Anterior cingulate cortex (tissue), 58 donors: ENCODE results near the gene MYL12B.

Experiments used
- DNase-seq, 58 donors: peaks; one replicate each; lab custom pipeline; 2025; lab: John Stamatoyannopoulos, UW

MYL12B gene

DNA sequence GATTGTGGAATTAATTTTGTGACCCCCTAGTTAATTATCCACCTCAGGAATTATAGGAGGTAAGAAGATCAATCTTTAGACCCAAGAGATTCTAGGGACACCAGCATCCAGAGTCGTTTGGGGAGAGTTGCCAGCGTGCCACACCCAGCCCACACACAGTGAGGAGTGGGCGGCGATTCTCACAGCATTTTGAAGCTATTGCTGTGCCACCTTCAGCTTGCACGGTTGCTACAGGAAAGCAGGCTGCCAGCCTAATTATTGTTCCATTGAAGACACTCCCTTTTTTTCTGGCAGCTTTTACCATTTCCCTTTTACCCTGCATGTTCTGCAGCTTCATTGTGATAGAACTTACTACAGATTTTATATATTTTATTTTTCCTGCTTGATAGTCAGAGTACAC lies 27.5 kb upstream of the MYL12B start:
- DNase-seq: peak in 3 of 58 donors; percentile 3 to 36 (median 3)

DNA sequence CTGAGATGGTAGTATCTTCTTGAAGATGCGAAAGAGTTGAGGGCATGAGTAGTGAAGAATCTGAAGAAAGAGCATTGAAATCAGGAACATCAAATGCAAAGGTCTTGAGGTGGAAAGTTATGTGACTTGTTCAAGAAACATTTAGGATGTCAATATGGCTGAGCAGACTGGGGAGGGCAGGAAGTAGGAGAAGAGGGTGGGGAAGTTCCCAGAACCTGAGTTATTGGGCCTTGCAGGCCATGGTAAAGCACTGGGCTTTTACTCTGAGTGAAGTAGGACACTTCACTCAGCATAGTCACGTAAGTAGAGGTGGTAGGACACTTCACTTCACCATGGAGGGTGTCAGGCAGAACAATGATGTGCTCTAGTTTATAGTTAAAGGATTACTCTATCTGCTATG lies 26.1 kb upstream of the MYL12B start:
- DNase-seq: no peak

DNA sequence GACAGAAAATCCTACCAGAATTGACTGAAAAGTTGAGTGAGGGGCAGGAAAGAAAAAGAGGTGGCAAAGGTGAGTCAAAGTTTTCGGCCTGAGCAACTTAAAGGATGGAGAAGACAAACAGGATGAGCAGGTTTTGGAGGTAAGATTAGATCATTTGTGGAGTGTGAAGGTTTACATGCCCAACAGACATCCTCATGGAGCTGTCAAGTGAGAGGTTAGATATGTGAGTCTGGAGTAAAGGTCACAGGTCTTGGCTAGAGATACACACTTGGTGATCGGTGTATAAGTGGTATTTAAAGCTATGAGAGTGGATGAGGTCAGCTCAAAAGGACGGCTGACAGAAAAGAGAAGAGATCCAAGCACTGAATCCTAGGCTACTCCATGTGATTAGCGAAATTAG lies 25.5 kb upstream of the MYL12B start:
- no peak for DNase-seq

DNA sequence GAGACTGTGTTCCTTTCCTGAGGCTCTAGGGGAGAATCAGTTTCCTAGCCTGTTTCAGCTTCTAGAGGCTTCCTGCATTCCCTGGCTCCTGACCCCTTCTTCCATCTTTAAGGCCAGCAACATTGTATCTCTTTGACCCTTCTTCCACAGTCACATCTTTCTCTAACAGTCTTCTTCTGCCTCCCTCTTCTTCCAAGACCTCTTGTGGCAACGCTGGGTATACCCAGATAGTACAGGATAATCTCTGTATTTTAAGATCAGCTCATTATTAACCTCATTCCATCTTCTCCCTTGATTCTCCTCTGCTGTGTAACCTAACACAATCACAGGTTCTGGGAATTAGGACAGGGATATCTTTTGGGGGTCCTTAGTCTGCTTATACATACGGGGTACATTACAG lies 23.2 kb upstream of the MYL12B start:
- no peak for DNase-seq

DNA sequence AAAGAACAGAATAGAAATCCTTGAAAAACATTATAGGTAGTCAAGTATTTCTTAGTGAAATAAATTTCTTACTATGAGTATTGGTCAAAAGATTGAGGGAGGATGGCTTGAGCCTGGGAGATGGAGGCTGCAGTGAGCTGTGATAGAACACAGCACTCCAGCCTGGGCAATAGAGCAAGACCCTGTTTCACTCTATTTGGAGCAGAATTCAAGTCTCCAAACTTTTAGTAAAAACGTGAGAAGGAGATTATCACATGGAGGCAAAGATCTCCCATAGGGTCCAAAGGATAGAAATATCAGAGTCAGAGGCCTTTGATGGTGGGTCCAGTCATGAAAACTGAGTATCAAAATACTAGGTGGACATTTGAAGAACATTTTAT lies 16.8 kb upstream of the MYL12B start:
- no peak for DNase-seq

DNA sequence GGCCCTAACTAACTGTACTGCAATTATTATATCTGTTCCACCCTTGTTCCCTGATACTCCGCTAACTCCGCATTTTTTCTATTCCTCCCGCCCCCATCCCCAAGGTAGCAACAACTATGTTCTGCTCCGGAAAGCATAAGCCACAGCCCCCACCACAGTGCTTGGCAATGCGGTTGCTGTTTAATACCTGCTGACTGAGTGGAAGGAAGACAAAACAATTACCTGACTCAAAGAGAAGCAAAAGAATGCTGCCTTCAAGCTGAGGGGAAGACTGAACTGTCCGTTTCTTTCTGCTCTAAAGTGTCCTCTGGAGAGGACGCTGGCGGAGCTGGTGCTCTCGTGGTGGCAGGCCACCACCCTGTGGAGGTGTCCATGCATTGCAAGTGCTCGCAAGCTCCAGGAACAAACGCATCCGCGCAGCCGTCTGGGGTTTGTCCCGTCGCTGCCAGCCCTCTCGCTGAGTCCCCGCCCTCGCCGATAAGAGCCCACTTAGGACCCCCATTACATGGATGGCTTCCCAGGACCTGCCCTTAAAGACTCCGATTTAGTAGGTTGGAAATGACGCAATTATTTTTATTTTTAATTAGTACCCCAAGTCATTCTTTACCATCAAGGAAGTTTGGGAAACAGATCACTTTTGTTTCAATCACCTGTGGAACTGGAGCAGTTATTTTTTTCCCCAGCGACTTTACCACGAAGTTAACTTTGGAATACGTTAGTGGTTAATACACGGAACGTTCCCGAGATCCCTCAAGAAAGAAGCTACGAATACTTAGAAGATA lies 15.9 kb upstream of the MYL12B start:
- peak in 57 of 58 donors; percentile 9 to 90 (median 74) for DNase-seq

DNA sequence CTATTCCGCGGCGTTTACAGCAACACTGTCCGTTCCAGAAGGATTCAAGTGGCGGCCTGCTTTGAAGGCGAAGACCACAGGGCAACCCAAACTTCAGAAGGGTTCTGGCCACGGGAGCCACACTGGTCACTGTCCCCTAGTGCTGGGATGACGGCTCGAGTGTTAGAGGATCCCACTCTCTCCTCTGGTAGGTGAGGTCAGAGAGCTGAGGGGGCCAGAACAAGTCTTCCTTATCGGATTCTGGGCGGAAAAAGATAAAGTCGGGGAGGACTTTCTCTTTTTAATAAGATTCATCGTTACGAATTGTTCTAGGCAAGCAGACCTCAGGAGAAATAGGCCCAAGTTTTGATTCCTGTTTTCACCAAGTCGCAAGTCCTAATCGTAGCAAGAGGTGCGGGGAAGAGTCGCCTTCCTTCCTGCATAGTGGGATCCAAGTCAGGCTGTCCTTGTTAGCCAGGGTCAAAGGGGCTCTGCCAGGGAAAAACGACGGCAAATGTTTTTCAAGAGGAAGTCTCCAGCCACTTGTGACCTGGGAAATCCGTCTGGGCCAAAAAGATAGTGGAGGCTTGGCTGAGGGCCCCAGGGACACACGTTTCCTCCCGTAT lies 15.2 kb upstream of the MYL12B start:
- DNase-seq: peak in 23 of 58 donors; percentile 5 to 70 (median 35)

DNA sequence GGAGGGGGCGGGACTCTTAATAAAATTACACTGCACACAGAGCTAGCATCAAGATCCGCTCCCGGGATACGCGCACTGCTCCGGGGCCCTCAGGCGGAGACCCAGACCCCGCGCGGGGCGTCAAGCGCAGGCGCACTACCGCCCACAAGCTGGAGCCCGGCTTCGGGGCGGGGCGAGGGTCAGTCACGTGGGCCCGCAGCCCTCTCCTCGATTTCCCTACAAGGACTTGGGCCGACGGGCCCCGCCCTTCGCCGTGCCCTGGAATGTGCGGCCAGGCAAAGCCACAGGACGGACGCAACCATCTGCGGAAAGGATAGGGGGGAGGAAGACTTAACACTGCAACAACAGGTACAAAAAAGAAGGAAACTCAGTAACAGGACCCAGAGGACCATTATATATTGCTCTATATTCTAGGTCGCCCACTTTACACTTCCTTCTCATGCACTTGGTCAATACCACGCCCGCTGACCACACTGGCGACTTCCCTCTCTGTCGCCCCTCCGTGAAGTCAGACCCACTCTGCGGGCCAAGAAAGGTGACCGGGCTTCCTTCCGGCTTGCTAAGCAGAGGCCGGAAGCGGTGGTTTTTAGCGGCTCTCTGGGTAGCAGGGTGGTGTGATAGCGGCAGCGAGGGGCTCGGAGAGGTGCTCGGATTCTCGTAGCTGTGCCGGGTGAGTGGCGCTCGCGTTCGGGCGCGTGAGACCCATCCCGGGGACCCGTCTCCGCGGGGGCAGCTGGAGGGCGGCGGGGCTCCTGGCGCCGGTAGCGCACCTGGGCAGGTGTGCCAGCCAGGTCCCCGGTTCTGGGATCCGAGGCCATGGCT lies 14.5 kb upstream of the MYL12B start, which contains the start of gene MYL12A:
TSS of gene MYL12A (plus strand) at position 562 of the 822 bp plus-strand sequence. CDS start 5,447 bp downstream, outside the sequence.
- DNase-seq: peak; percentile 31 to 94 (median 88)

DNA sequence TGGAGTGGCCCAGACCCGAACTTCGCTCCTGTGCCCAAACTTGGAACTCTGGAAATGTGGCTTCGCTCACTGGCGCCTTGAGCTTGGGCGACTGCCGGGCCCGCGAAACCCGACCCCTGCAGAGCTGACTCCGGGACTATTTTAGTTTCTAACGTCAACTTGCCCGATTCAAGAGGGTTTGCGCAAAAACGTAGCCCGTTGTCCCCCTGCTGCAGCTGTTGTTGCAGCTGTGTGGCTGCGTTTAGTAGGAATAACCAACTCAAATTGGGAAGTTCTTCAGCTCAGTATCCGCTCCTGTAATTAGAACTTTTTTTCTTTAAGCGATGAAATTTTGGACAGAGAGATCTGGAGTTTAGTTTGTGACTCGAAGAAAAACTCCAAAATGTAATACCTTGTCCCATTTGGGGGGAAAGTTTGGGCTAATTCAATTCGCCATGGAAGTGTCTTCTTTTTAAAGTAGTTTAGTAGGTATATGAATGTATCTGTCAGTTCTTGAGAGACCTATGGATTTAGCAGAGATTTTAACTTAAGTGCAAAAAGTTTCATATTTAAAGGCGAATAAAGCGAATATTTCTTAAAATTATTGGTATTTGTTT lies 13.8 kb upstream of the MYL12B start:
- peak in 11 of 58 donors; percentile 26 to 61 (median 42) for DNase-seq

DNA sequence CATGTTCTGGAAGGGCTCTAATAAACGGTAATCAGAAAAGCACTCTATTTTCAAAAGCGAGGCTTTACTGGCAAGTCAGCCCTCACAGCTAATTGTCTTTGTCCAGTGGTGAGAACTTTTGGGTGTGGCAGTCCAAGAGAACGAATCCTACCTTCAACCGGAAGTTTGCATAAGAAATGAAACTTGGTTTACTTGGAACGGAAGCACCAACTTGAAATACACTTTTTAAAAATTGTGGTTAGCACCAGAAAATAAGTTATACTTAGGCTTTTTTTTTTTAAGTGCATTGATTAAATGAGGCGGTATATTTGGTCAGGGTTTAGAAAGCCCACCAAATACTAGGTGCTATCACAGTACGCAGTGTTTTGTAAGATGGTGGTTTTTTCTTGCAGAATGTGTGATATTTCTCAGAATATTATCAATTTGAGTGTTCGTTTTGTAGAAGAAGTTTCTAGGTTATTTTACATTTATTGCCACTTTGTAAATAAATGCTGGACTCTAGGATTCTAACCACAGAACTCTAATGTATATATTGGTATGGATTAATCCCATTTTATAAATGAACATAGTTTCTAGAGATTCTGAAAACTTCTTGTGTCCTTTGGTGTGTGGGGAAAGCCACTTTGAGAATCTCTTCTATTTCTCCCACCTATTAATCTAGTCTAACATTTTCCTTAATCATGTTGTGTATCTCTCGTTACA lies 13.1 kb upstream of the MYL12B start:
- DNase-seq: no peak

DNA sequence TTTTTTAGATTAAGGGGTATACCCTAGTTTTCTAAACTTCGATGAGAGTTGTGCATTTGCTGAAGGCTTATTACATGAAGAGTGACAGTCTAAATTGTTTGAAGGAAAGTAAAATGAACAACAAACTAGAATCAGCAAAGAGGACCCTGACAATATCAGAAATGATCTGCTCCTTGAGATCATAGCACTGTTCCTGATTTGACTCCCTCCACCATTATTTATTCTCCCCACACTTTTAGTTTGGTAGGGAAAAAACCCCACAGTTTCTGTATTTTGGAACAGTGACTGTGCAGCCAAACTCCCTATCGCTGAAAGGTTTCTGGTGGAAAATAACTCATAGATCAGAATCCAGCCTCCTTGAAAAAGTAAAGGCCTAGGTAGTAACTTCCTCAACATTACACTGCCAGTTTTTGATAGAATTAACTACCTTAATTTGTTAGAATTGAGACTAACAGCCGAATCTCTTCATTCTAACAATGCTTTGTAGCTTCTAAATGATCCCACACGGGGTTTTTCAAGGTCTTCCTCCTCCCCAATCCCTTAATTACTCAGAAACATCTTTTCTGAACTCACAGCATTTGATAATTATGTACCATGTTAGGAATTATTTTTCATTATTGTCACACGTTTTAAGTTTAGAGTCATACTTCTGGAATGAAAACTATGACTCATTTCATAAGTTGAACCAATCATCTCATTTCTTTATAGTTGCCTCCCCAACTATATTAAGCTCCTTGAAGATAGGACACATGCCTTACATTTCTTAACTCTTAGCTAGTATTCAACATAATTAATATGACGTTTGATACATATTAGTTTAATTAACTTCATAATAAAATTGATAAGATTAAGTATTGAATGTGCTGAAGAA lies 11.5 kb upstream of the MYL12B start:
- no peak for DNase-seq

DNA sequence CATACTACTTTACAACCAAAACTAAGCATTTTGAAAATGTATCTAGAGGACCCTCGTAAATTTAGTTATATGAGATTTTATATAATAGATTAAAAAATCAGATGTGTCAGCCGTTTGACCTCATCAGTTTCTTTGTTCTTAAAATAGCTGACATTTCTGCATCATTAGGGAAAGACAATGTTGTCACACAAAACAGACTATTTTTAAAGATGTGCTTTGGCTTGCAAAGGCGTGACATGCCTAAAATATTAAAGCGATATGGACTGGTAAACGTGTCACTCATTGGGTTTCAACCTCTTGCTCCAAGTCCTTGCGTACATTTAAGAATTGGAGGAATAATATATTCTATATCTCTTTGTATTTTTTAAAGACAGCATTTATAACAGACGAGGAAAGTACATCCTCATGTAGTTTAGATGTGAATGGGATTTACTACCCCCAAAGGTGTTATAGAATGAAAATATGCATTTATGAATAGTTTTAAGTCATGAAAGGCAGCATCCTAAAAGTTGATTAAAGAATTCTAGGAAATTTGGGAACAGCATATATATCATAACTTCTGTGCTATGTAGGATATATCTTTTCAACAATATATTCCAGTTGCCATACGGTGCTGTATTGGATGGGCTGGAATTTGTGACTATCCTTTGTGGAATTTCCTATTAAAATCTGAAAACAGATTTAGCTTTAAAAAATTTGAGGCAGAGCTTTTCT lies 10.5 kb upstream of the MYL12B start:
- DNase-seq: no peak

DNA sequence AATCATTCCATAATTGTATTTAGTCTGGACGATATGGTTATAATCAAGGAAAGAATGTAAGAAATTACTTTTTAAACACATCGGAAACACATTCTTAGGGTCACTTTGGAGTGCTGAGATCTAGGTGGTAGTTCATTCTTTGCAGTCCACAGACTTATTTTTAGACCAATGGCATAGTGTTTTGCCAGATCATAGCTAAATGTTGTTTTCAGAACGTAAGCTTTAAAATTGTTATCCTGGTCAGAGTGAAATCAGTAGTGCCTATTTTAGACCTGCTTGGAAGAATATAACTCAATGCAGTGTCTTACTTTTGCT lies 10.0 kb upstream of the MYL12B start:
- no peak for DNase-seq

DNA sequence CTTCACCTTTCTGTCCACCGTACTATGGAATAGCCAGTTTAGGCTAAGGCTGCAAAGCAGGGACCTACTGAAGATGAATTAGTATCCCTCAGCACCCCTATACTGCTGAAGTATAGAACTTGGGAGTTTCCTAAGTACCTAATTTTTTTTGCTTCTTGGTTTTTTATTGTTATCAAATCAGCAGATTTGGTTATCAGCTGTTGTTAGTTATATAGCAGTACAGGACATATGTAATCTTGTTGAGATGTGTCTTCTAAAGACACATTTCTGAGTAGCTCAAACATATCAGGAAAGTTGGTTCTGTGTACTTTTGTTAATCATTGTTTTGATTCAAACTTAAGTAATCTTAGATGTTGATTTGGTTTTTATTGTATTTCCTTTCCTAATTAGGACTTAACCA lies 9.1 kb upstream of the MYL12B start:
- DNase-seq: no peak

DNA sequence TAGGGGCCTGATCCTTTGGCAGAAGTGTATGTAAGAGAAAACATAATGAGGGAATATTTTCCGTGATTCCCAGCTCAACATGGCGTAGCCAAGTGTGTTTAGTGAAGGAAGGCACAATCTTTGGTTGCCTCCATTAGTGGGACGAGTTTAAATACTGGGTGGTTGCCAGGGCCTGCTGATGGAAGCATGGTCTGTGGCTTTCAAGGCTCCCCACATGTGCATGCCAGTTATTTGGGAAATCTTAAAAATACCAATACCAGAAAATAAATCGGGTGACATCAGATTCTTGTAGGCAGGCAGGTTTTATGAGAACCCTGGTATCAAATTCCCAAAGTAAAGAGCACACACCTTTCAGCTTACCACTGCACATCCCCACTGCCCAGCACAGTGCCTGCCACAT lies 7.2 kb upstream of the MYL12B start:
- DNase-seq: no peak

DNA sequence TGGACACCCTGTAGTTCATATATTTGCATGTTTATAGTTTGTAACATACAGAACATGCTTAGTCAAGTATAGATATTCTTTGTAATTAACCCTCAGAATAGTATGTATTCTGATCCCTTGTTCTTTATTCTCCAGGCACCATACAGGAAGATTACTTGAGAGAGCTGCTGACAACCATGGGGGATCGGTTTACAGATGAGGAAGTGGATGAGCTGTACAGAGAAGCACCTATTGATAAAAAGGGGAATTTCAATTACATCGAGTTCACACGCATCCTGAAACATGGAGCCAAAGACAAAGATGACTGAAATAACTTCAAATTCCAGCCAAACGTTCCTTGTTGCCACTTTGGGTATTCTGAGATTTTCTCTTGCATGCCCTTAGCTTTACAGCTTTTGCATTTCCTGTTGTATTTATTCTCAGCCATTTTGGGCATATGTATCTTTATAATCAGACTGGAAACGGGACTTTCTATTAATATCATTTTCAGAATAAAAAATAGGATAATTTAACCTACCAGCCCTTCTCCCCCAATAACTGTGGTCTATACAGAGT lies 6.2 kb upstream of the MYL12B start:
- DNase-seq: no peak

DNA sequence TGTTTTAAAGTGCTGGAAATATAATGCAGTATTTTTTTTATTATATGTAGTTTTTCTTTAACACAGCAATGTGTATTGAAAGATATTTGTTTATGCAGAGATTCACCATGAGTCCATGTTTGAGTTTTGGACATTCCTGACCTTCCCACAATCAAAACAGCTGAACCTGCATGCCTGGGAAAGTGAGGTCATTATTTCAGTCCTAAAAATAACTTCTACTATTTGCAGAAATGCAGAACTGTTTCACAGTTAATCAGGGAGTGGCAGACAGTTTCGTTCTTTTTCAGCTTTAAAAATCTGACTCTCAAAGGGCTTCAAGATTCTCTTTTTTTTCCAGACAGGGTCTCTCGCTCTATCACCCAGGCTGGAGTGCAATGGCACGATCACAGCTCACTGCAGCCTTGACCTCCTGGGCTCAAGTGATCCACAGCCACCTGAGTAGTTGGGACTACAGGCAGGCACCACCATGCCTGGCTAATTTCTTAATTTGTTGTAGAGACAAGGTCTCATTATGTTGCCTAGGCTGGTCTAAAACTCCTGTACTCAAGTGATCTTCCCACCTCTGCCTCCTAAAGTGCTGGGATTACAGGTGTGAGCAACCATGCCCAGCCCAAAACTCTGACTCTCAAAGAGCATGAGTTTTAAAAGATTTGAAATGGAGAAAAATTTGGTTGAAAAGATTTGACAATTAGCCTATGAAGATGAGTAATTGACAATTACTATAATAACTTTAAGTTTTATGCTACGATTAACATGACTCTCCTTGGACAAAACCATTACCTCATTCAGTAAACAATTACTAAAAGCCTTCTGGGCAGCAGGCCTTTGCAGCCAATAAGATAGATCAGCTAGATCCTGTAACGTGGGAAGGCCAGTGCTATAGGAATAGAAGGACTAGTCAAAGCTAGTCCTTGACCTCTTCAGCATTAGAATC lies 5.0 kb upstream of the MYL12B start:
- DNase-seq: no peak
